NCI-H82 treated with DMSO at 0.1 percent for 48 hours (cell line): ENCODE measurements around the gene MRPL40.
"Not testable (repeated sequence)": the region's sequence is repeated elsewhere in the genome, so short reads cannot be mapped to it uniquely, and the experiment has no call there.

ENCODE experiments used
- DNase-seq: peaks from one replicate; lab custom pipeline; 2025; ENCODE audit not compliant: unreplicated experiment; lab: John Stamatoyannopoulos, UW

The MRPL40 gene

DNA sequence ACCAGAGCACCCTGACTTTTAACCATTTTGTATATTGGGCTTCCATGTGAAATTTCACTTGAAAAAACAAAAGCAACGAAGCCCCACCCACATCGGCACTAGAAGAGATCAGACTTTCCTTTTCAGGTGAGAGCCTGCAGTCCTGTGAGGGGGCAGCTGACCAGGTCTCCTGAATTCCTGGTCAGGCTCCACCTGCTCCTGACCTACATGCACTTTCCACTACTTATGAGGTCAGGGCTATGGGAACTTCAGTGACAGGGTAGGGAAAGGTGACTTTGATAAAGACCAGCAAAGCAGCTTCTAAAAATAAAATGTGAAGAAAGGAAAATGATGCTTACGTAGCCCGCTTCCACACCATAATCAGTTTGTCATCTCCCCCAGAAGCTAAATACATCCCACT lies 25.5 kb upstream of the MRPL40 start:
- no peak for DNase-seq

DNA sequence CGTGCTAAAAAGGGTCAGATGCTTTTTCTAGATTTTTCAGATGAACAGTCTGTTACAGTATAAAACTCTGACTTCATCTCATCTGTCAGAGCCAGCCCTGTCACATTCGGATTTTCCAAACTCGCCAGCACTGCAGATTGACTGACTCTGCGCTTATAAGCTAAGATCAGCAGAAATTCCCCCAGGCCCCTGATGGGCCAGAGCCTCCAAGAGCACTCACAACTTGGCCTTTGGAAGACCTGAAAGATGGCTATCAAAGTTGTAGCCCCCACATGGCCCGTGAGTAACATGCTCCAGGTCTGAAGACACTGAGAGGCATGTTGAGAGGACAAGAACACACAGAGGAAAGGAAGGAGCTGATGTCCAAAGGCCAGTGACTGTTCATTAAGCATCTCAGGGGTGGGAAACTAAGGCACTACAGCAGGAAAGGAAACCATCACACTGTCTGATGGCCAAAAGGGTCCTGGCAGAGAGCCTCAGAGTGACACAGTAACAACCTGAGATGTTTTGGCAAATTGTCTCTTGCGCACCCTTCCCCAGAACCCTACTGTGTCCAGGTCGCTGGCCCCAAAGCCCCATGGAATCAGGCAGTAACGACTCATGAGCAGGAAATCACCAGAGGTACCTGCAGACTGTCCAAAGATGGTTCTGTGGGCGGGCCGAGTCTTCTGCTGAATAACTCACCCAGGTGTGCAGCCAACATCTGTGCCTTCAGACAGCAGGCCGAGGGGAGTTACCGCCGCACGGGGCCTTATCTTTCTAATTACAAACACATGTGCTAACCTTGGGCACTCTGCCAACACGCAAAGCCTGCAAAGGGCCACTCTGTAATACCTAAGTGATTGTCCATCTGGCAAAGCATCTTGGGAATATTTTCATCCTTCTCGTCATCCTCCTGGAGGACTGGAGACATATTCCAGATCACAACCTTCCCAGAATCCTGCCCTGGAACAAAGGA lies 24.4 kb upstream of the MRPL40 start:
- DNase-seq: peak; percentile 1

DNA sequence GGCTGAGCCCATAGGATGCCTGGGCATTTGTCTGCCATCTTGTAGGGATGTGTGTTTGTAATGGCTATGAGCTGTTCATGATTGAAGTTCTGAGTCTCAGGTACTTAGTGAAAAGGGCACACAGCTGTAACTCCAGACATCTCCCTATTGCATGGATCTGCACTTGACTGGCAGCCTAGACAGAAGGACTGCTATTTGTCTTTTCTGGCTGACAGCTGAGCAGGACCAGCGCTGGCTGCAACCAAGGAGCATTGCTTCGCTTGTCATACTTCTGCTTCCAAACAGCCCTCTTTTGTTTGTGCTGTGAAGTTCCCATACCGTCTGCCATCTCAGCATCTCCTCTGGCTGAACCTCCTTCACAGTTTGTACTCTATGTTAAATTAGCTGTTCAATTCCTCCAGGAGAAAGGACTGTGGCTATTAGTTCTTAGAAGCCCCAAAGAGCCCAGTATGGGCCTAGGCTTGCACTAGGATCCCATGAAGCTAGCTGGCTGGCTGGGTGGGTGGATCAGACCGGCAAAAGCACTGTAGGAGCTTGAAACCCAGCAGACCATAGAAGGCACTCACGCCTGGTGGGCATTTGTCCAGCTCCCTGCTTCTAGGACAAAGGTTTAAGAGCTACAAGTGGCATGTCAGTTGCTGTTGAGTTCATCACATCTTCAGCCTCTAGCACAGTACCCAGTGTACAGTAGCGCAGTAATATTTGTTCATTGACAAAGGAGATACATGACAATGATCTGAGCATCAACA lies 21.2 kb upstream of the MRPL40 start:
- no peak for DNase-seq

GRCh38 chr22:19411690-19412045 lies 20.7 kb upstream of the MRPL40 start:
- DNase-seq: no peak

DNA sequence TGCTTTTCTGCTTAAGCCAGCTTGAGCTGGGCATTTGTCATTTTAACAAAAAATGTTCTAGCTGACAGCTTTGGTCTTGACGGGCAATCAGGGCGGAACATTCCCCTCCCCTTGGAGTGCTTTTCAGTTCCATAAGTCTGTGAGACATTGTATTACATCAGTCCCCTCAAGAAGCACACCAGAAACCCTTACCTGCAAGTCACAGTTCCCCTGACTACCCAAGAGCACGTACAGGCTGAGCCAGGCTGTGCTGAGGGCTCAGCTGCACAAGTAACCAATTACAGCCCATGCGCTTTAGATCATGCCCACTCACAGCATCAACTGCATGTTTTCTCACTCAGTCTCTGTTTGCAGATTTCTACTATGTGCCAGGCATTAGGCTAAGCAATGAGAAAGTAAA lies 19.9 kb upstream of the MRPL40 start:
- DNase-seq: no peak

GRCh38 chr22:19412923-19413322 lies 19.4 kb upstream of the MRPL40 start:
- no peak for DNase-seq

- DNase-seq: no peak
Measured at GRCh38 chr22:19419086-19419463, 13.3 kb upstream of the MRPL40 start.

DNA sequence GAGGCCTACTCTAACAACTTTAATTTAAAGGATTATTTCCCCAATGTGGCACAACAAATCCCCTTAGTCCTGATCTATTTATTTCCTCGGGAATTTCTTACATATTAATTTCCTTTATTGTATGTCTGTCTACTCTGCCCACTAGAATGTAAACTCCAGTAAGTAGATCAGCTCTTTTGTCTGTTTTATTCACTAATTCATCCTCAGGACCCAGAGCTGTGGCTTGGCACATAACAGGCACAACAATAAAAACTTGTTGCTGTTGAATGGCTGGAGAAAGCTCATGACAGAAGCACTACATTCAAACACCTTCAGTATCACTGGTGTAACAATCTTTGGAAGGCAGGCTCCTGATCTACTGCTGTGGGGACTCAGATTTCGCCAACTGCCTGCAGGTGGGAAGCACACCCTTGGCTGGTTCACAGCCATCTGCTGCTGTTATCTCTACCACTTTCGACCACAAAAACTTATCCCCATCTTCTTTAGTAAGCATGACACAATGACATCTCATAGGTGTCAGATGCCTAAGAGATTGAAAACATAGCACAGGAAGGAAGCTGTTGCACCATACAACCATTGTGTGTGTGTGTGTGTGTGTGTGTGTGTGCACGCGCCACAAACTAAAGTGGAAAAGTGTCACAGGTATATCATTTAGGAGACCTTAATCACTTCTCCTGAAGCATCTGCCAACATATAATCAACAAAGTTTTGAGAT lies 12.7 kb upstream of the MRPL40 start:
- no peak for DNase-seq

DNA sequence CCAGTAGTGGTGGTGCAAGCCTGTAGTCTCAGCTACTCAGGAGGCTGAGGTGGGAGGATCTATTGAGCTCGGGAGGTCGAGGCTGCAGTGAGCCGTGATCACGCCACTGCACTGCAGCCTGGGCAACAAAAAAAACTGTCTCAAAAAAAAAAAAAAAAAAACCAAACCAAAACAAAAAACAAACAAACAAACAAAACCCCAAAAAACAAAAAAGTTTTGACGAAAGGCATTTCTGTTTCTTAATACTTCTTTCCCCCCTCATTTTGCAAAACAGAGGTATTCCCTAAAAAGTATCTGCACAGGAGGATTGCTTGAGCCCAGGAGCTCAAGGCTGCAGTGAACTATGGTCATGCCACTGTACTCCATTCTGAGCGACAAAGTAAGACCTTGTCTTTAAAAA lies 12.0 kb upstream of the MRPL40 start:
- DNase-seq: no peak

GRCh38 chr22:19422440-19423301 lies 9.7 kb upstream of the MRPL40 start:
- no peak for DNase-seq

GRCh38 chr22:19424186-19424500 lies 8.2 kb upstream of the MRPL40 start:
- no peak for DNase-seq

DNA sequence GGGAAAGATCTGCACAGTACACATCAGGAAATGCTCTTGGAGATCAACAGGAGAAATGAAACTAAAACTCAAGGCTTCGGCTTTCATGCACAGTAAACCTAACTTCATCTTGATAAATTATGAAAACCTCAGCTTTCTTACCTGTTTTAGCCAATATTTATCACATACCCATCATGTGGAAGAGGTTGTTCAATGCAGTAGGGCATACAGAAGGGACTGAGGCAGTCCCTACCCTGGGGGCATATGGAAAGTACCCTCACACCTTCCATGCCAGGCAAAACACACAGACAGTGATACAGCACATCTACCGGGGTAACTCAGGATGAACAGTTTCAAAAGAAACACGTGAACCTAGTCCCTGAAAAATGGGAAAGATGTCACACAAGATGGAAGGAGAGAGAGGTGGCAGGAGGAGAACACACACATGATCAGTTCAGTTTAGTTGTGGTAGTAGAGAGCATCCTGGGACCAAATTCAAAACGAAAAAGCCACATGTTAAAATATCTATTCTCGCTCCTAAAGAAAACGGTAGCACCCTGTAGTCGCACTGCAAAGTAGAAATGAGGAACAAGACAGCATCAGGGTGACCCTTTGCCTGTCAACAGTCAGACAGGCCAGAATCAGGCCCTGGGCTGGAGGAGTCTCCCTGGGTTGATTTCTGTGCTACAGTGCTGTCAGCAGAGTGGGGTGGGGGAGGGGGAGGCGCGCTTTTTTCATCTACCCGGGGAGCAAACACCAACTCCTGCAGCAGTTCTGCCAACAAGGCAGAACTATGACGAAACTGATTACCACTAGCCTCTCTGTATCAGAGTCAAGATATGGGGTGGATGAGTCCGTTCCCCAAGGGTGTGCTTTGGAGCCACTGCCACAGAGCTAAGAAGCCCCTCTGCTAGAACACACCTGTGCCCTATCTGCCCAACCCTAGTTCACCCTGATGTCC lies 2.1 kb upstream of the MRPL40 start:
- no peak for DNase-seq

DNA sequence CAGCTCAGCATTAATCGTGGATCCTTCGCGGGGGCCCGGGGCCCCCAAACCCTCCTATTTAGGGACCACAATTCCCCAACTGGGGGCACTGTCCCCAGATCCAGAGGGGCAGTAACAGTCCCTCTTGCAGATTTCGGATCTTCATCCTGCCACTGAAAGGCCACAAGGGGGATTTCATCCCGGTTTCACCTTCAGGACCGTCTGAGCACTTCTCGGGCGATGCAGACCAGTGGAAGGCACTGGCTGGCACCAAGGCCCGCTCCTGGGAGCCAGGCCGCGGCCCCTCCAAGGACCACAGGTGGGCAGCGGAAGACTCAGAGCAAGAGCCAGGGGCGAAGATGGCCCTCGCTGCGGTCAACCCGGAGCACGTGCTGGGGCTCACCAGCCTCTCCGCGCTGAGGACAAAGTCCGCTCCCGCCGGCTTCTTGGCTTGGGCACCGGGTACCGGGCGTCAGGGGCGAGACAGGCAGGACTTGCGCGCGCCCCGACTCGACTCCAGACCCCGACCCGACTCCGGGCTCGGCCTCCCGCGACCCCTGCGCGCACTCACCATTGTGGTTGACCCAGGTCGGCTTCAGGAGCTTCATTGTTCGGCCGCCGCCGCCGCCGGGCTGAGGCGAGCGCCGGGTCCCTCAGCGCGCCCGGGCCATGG lies 1.3 kb upstream of the MRPL40 start:
- DNase-seq: no peak

- no peak for DNase-seq
Measured at GRCh38 chr22:19431649-19432132, 654 bp upstream of the MRPL40 start, which contains the start of gene HIRA. TSS of gene HIRA (minus strand) at chr22:19431733. CDS start at chr22:19431476, 257 bp downstream.

DNA sequence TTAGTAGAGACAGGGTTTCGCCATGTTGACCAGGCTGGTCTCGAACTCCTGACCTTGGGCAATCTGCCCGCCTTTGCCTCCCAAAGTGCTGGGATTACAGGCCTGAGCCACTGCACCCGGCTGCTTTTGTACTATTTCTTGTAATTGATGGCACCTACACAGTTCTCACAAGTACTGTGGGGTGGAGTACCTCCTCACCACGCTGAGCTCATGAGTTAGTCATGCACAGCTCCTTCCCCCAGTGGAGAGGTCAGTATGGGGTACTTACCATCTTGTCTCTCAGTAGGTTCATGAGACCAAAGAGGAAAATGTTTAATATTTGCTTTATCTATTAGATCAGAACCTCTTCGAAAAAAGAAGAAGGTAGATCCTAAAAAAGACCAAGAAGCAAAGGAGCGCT lies 2.1 kb downstream of the MRPL40 start:
- no peak for DNase-seq

- DNase-seq: no peak
Measured at GRCh38 chr22:19434829-19435580, 2.7 kb downstream of the MRPL40 start.

DNA sequence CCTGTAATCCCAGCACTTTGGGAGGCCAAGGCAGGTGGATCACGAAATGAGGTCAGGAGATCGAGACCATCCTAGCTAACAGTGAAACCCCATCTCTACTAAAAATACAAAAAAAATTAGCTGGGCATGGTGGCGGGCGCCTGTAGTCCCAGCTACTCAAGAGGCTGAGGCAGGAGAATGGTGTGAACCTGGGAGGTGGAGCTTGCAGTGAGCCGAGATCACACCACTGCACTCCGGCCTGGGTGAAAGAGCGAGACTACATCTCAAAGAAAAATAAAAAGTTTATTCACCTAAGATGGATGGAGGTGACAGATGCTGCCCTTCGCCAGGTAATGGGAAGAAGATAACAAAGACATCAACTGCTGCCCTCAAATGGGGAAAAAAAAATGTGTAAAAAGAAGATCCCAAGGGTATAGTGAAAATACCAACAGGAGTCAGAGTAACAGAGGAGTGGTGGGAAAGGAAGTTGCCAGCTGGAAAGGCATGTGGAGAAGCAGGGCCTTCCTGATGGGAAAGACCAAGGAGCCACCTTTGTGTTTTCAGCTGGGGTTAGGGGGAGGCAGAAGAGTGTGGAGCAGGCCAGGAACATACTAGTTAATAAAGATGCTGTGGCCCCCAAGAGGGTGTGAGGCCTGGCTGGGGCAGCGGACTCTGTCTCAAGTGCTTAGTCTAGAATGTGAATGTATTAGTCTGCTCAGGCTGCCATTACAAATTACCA lies 4.3 kb downstream of the MRPL40 start:
- not testable (repeated sequence) for DNase-seq

DNA sequence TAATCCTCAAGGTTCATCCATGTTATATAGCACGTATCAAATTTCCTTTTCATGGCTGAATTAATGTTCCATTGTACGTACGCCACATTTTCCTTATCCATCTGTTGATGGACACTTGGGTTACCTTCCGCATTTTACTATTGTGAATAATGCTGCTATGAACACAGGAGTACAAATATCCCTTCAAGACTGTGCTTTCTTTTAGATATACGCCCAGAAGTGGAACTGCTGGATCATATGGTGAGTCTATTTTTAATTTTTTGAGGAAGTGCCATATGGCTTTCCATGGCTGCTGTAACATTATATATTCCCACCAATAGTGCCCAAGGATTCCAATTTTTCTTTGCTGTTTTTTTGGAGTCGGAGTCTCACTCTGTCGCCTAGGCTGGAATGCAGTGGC lies 6.0 kb downstream of the MRPL40 start:
- no peak for DNase-seq
